Loucy (cell line): Measurements from ENCODE around the gene PTGIS.

Experiments
- H2AFZ ChIP-seq: fragments of 200-600 bp; sonication (generic); 2 replicates; pipeline ENCODE4 v1.6.0; 2016; ENCODE audit warnings: antibody characterized with exemption, mild to moderate bottlenecking, low read length, moderate library complexity
- H3F3A ChIP-seq: fragments of 200-600 bp; 2 replicates; pipeline ENCODE4 v1.6.0; 2016; ENCODE audit warnings: antibody characterized with exemption, low read depth, mild to moderate bottlenecking
- H3K27me3 ChIP-seq: fragments of 200-600 bp; sonication (generic); 2 replicates; pipeline ENCODE4 v1.6.1; 2014; ENCODE audit warnings: low read length, mild to moderate bottlenecking; ENCODE audit not compliant: insufficient read depth, poor library complexity, severe bottlenecking
- H3K36me3 ChIP-seq: fragments of 200-600 bp; sonication (generic); 2 replicates; pipeline ENCODE4 v1.6.1; 2016; ENCODE audit warnings: low read length; ENCODE audit not compliant: insufficient read depth
- H3K4me1 ChIP-seq: fragments of 200-600 bp; sonication (generic); 2 replicates; pipeline ENCODE4 v1.5.1; 2014; ENCODE audit warnings: low read length, mild to moderate bottlenecking; ENCODE audit not compliant: insufficient read depth, poor library complexity, severe bottlenecking
- H3K4me2 ChIP-seq: fragments of 200-600 bp; sonication (generic); 2 replicates; pipeline ENCODE4 v1.6.0; 2014; ENCODE audit warnings: antibody characterized with exemption, low read length, low read depth, mild to moderate bottlenecking; ENCODE audit not compliant: poor library complexity, severe bottlenecking
- H3K4me3 ChIP-seq: fragments of 200-600 bp; sonication (generic); 2 replicates; pipeline ENCODE4 v1.5.1; 2014; ENCODE audit warnings: low read length, mild to moderate bottlenecking, mixed read lengths; ENCODE audit not compliant: poor library complexity, severe bottlenecking
- H3K79me2 ChIP-seq: fragments of 200-600 bp; sonication (generic); 2 replicates; pipeline ENCODE4 v1.6.1; 2014; ENCODE audit warnings: low read length; ENCODE audit not compliant: insufficient read depth
- H3K9ac ChIP-seq: fragments of 200-600 bp; sonication (generic); 2 replicates; pipeline ENCODE4 v1.6.0; 2014; ENCODE audit warnings: mild to moderate bottlenecking, low read depth, low read length, moderate library complexity; ENCODE audit not compliant: poor library complexity, severe bottlenecking
- H3K9me2 ChIP-seq: fragments of 200-600 bp; sonication (generic); replicated peaks from 2 replicates; pipeline ENCODE4 v1.6.1; 2016; ENCODE audit warnings: low read depth, low read length, mixed read lengths
- H3K9me3 ChIP-seq: fragments of 200-600 bp; sonication (generic); 2 replicates; pipeline ENCODE4 v1.6.1; 2014; ENCODE audit warnings: mild to moderate bottlenecking, antibody characterized with exemption, low read length, low read depth; ENCODE audit not compliant: insufficient read depth
- H4K20me1 ChIP-seq: fragments of 200-600 bp; sonication (generic); 2 replicates; pipeline ENCODE4 v1.6.0; 2014; ENCODE audit warnings: antibody characterized with exemption, low read length, mild to moderate bottlenecking; ENCODE audit not compliant: insufficient read depth, poor library complexity, severe bottlenecking
- CTCF ChIP-seq: fragments of 200-600 bp; sonication (generic); conservative IDR thresholded peaks from 2 replicates; pipeline ENCODE4 v1.5.1; 2014; ENCODE audit warnings: mild to moderate bottlenecking, antibody characterized with exemption, low read length
- EZH2phosphoT487 ChIP-seq: fragments of 200-600 bp; IDR thresholded peaks from 2 replicates; pipeline ENCODE4 v1.6.1; 2018; ENCODE audit warnings: antibody characterized with exemption, mild to moderate bottlenecking, moderate library complexity, borderline replicate concordance

Gene PTGIS

GRCh38 chr20:49599746-49600113, 31.8 kb upstream of the PTGIS start:
- H3K27me3 ChIP-seq = no peaks in the 10 kb centered on the region
- no peaks in the 10 kb centered on the region for H3K36me3 ChIP-seq
- no peaks in the 10 kb centered on the region for H3K9me2 ChIP-seq
- no peak overlapping the region for H3K4me3 ChIP-seq
- no peak overlapping the region for H2AFZ ChIP-seq
- no peaks in the 10 kb centered on the region for H3F3A ChIP-seq
- no peak overlapping the region for H3K4me2 ChIP-seq
- H4K20me1 ChIP-seq = no peaks in the 10 kb centered on the region
- peaks cover 10% of the 10 kb centered on the region for H3K4me1 ChIP-seq
- H3K9ac ChIP-seq = no peak overlapping the region
- no peaks in the 10 kb centered on the region for H3K9me3 ChIP-seq
- H3K79me2 ChIP-seq = no peaks in the 10 kb centered on the region
- TF ChIP-seq EZH2phosphoT487 (no peak), CTCF (no peak)

- Histone ChIP-seq H3K4me1 (peaks cover 10% of the 10 kb centered on the region), H3K4me2 (no peak overlapping the region)
- no peak for TF ChIP-seq EZH2phosphoT487
- no peak for TF ChIP-seq CTCF
These were observed 30.0 kb upstream of the PTGIS start for GRCh38 chr20:49597825-49598395.

GRCh38 chr20:49595811-49596561, 28.0 kb upstream of the PTGIS start:
- H3K4me1 ChIP-seq = peaks cover 10% of the 10 kb centered on the region
- H3F3A ChIP-seq = no peaks in the 10 kb centered on the region
- H3K9ac ChIP-seq = no peak overlapping the region
- no peaks in the 10 kb centered on the region for H3K36me3 ChIP-seq
- peak overlapping the region; percentile 28; the same call in 1 of the 2 replicates for H2AFZ ChIP-seq
- H3K79me2 ChIP-seq = no peaks in the 10 kb centered on the region
- H3K27me3 ChIP-seq = no peaks in the 10 kb centered on the region
- H3K9me2 ChIP-seq = no peaks in the 10 kb centered on the region
- no peak overlapping the region for H3K4me2 ChIP-seq
- TF ChIP-seq CTCF = no peak
- no peaks in the 10 kb centered on the region for H3K9me3 ChIP-seq
- no peak overlapping the region for H3K4me3 ChIP-seq
- no peaks in the 10 kb centered on the region for H4K20me1 ChIP-seq

More at GRCh38 chr20:49597825-49598395, 30.0 kb upstream of the PTGIS start:
- Histone ChIP-seq H3K9me3 (no peaks in the 10 kb centered on the region), H3K9me2 (no peaks in the 10 kb centered on the region), H3K27me3 (no peaks in the 10 kb centered on the region), H4K20me1 (no peaks in the 10 kb centered on the region), H2AFZ (no peak overlapping the region), H3K36me3 (no peaks in the 10 kb centered on the region), H3F3A (no peaks in the 10 kb centered on the region), H3K4me3 (no peak overlapping the region), H3K79me2 (no peaks in the 10 kb centered on the region), H3K9ac (no peak overlapping the region)
